Measurements from ENCODE around the gene GNAS. TPM values are rescaled to one million over a fixed set of nuclear protein-coding genes. Genes with fewer than 3 reads are reported as not detected.
A peak's percentile ranks its signal among the peaks of the same experiment; 100 is the strongest.

Gene GNAS
- total RNA-seq: 744 TPM
- long read RNA-seq, transcript GNAS-201 (12 exons, 1,866 nt): minor isoform, 390 of 1,778 reads
- long read RNA-seq, transcript GNAS-211 (12 exons, 1,931 nt): major isoform, 764 of 1,778 reads
- long read RNA-seq, transcript GNAS-207 (13 exons, 1,975 nt): minor isoform, 35 of 1,778 reads
- long read RNA-seq, transcript GNAS-210 (13 exons, 1,972 nt): minor isoform, 385 of 1,778 reads
- long read RNA-seq, partial matches to known transcripts: 32 of 1,778 reads
- long read RNA-seq, other reads (novel, unspliced or antisense): 95 of 1,778 reads

GRCh38 chr20:58852543-58853271 lies at the start of gene GNAS:
Gene GNAS, plus strand, starts transcription at chr20:58852716.
- peaks cover 25% of the 10 kb centered on the region for H3K4me1 ChIP-seq
- peaks cover 77% of the 10 kb centered on the region for H3K27me3 ChIP-seq (ENCODE audit: low read depth)
- intact Hi-C loops (cut with DNase I): no loop called here
- ATAC-seq (peak; percentile 53 to 71), DNase-seq (peak; percentile 68)
- peak within 1 kb of the TSS; percentile 51 for H3K4me3 ChIP-seq
- H3K27ac ChIP-seq: no peak within 1 kb of the TSS
- TF ChIP-seq CTCF (IDR thresholded peaks at IDR 0.05): peak; percentile 55
- no peaks in the 10 kb centered on the region for H3K9me3 ChIP-seq
- H3K36me3 ChIP-seq: no peaks in the 10 kb centered on the region

GRCh38 chr20:58803533-58803932 lies 49.0 kb upstream of the GNAS start:
- no peak for DNase-seq
- Histone ChIP-seq H3K4me1 (no peaks in the 10 kb centered on the region), H3K27me3 (ENCODE audit: low read depth) (peaks cover 27% of the 10 kb centered on the region), H3K9me3 (no peaks in the 10 kb centered on the region), H3K27ac (no peak overlapping the region), H3K36me3 (no peaks in the 10 kb centered on the region), H3K4me3 (no peak overlapping the region)
- TF ChIP-seq CTCF (IDR thresholded peaks at IDR 0.05): no peak
- ATAC-seq: no peak
- intact Hi-C loops (cut with DNase I): no loop called here

GRCh38 chr20:58807801-58808200 lies 44.7 kb upstream of the GNAS start:
- Histone ChIP-seq H3K4me1 (no peaks in the 10 kb centered on the region), H3K27ac (no peak overlapping the region), H3K27me3 (ENCODE audit: low read depth) (peaks cover 31% of the 10 kb centered on the region), H3K4me3 (no peak overlapping the region), H3K9me3 (no peaks in the 10 kb centered on the region), H3K36me3 (no peaks in the 10 kb centered on the region)
- intact Hi-C loops (cut with DNase I): no loop called here
- ATAC-seq: no peak
- DNase-seq: no peak
- no peak for TF ChIP-seq CTCF (IDR thresholded peaks at IDR 0.05)

- Histone ChIP-seq H3K27me3 (ENCODE audit: low read depth) (peaks cover 31% of the 10 kb centered on the region), H3K4me3 (no peak overlapping the region), H3K36me3 (no peaks in the 10 kb centered on the region), H3K4me1 (no peaks in the 10 kb centered on the region), H3K27ac (no peak overlapping the region), H3K9me3 (no peaks in the 10 kb centered on the region)
- DNase-seq (no peak), ATAC-seq (no peak)
- TF ChIP-seq CTCF (IDR thresholded peaks at IDR 0.05): no peak
- intact Hi-C loops (cut with DNase I): no loop called here
Measured at GRCh38 chr20:58808271-58809046, 44.1 kb upstream of the GNAS start.

GRCh38 chr20:58810116-58810878 lies 42.2 kb upstream of the GNAS start:
- Histone ChIP-seq H3K4me1 (no peaks in the 10 kb centered on the region), H3K9me3 (no peaks in the 10 kb centered on the region), H3K4me3 (no peak overlapping the region), H3K27ac (no peak overlapping the region), H3K36me3 (no peaks in the 10 kb centered on the region), H3K27me3 (ENCODE audit: low read depth) (peaks cover 15% of the 10 kb centered on the region)
- DNase-seq: no peak
- no peak for TF ChIP-seq CTCF (IDR thresholded peaks at IDR 0.05)
- intact Hi-C loops (cut with DNase I): no loop called here
- ATAC-seq: no peak

All from lower lobe of right lung (tissue), 2 donors.